COR-L47 (cell line): ENCODE results near the gene MLLT3.

Source experiments
- DNase-seq: peaks from one replicate; lab custom pipeline; 2025; lab: John Stamatoyannopoulos, UW

Gene MLLT3

DNA sequence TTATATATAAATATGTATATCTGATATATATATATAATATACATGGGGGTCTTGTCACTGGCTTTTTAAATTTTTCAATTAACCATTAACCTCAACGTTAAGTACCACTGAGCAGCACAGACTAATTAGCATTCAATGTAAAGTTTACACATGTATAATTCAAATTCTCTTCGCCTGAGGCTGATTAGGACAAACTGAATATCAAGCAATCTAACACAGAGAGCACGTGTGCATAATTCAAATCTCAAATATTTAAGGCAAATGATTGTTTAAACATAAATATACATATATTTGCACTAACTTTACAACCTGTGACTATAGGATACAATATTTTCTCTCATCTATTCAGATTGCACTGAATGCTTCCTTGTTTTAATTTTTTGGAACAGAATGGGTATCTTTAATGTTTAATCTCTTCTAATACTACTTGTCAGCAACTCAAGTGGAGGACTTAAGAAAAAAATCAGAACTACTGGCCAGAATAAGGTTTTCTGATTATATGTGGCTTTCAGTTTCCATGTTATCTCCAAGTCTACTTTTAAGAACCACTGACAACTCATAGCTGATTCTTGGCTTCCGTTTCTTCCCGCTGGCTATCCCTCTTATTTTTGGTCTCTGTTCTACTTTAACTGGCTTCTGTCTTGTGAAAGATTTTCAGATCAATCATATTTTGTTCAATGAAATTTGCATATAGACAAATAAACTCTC lies 204.8 kb downstream of the MLLT3 start:
- DNase-seq: no peak

DNA sequence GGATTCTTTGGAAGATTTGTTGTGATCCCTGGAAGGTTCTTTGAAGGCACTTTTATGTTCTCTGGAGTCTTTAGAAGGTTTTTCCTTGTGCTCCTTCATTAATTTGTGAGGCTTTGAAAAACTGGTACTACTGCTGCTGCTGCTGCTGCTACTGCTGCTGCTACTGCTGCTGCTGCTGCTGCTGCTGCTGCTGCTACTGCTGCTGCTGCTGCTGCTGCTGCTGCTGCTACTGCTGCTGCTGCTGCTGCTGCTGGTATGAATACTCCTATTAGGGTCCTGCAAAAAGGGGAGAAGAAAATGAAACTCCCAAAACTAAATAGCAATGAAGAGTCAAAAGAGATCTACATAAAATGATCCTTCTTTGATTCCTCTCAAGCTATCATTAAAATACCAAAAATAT lies 208.1 kb downstream of the MLLT3 start:
- DNase-seq: no peak

DNA sequence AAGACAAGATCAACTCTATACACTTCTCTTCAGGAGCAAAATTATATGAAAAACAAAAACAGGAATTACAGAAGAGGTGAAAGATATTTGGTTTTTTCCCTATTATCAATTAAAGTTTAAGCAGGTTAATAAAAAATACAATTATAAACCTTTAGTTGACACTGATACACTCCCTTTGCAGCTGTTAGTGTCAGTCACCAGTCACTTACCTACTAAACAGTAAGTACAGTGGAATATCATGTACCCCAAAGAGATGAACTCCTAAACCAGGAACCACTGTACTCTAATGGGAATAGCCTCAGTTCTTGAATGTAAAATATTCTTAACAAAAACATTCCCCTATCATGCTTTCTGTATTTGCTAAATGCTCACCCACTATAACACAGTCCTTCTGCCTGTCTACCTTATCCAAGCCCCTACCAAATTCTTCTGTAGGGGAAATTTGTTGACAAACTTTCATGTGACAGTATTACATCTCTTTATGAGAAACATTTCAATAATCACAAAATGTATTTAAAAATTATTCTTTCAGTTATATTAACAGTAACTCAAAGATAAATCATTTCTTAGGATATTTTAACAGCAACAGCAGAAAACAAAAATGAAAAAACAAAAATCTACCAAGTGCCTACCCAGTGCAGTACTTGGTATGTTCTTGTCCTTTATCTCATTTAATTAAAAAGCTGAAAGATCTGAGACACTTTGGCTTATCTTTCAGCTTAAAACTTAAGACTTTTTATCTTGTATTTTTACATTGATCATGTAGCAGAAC lies 212.8 kb downstream of the MLLT3 start:
- no peak for DNase-seq

DNA sequence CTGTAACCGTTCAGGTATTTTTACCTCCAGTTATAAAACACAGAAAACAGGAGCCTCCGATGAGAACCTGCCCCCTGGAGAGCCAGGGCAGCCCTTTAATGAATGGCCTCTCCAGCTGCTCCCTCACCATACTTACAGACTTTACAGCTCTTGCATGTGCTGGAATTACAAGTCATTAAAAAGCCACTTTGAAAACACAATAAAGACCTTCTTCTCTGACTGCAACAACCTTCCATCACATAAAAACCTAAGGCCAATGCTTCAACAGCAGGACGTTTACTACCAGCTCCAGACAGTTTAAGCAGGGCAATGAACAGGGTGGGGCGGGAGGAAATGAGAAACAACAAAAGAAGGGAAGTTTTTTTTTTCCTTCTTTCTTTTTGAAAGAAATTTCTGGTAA lies 213.8 kb downstream of the MLLT3 start:
- DNase-seq: no peak

DNA sequence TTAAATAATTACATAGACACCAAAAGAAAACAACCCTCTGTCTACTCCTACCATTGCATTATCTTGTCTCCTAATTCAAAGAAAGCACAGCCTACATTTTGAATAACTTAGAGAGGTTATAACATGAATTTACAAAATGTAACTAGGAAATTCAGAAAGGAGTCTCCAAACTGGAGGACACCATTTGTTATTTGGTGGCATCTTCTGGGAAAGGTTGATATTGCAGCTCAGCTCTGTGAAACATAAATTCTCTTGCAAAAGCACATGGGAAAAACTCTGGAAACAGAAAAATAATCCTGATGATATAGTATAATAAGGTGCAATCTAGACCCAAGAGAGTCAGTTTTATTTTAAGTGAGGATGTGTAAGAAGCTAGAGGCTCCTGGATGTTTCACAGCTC lies 215.3 kb downstream of the MLLT3 start:
- DNase-seq: no peak

DNA sequence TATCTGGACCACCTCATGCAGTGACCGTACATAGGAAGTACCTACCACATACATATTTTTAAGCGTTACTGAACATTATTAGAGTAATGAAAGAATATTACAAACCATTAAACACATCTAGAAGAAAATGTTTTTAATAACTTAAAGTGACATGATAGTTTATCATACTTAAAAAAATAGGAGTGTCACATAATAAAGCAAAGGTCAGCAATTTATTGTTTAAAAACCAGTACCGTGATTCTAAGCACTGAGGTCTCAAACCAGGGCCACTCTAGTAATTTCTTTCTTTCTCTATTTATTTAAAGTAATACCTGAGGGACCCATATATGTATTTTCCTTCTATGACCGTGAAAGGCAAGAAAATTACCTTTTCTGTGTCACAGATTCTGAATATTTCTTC lies 216.0 kb downstream of the MLLT3 start:
- DNase-seq: no peak

DNA sequence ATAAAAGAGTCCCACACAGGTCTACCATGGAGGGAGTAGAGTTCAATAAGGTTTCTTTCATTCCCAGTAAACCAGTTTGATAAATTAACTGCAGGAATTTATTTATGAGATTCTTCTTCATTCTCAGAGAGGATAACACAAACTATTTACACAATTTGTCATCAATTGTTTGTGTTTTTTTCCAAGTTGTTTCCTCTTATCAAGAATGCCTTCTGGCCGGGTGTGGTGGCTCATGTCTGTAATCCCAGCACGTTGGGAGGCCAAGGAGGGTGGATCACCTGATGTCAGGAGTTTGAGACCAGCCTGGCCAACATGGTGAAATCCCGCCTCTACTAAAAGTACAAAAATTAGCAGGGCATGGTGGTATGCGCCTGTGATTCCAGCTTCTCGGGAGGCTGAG lies 216.7 kb downstream of the MLLT3 start:
- DNase-seq: no peak

DNA sequence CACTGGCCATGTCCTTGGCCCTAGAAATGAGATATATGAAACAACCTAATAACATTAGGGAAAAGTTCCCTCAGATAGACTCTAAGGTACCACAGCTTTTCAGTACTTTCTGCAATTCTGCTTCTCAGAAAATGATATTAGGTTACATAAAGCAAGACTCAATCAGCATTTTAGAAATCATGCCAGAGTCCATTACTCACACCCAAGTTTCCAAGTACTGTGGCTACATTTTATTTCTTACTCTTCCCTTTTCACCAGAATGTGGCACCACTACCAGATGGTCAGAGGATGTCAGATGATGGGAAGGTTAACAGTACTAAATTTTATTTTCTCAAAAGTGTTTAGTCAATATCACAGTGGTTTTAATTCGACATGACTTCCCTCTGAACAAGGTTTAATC lies 217.2 kb downstream of the MLLT3 start:
- DNase-seq: no peak

DNA sequence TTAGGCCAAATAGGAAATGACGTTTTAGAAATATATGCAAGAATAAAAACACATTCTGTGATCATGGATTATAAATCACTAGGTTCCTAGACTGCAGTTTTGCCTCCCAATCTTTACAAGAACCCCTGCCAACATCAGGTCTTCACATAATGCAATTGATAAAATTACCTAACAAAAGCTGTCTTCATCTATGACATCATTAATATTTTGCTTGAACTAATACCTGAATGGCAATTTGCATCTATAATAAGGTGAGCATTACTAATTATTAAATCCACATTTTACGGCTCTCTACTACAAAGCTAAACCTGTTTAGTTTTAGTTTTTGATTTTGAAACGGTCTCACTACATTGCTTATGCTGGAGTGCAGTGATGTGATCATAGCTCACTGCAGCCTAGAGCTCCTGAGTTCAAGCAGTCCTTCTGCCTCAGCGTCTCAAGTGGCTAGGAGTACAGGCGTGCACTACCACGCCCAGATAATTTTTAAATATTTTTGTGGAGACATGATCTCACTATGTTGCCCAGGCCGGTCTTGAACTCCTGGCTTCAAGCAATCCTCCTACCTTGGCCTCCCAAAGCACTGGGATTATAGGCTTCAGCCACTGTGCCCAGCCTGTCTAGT lies 218.0 kb downstream of the MLLT3 start:
- DNase-seq: no peak

DNA sequence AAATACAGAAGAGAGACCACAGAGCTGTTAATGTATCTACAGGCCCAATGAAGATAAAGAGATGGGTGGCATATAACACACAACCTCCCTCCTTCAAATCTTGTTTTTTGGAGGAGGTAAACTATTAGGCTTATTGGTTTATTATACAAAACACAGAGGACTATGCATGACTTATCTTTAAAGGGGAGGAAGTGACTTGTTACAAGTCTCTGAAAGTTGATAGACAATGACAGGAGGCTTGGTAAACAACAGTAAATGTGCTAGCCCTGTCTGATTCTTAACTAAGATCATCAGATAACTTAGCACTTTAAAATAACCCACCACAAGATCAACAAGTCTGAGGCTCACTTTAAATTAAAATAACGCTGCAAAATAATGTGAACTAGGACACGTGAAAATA lies 219.0 kb downstream of the MLLT3 start:
- no peak for DNase-seq

DNA sequence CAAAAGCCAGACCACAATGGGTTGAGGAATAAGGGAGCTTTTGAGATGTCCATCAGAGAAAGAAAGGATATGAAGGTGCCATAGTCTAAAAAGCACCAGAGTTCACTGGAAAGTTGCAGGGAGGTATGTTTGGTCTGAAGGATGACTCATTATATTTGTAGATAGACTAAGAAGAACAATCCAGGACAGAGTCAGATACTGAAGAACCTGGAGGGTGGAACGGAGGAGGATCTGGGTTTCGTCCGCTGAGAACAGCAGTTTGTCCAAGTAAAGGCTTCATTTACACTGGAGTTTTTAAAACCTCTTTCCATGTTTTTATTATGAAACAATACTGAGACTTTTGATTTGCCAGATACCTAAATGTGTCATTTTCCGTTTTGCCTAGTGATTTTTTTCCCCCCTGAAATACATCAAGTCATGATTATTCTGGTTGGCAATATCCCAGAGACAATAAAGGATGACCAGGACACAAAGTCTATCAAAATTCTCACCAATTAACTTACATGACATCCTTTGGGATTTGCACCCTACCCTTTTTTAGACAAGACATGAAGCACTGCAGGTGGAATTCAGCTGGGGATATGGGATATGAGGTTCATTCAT lies 219.9 kb downstream of the MLLT3 start:
- no peak for DNase-seq

DNA sequence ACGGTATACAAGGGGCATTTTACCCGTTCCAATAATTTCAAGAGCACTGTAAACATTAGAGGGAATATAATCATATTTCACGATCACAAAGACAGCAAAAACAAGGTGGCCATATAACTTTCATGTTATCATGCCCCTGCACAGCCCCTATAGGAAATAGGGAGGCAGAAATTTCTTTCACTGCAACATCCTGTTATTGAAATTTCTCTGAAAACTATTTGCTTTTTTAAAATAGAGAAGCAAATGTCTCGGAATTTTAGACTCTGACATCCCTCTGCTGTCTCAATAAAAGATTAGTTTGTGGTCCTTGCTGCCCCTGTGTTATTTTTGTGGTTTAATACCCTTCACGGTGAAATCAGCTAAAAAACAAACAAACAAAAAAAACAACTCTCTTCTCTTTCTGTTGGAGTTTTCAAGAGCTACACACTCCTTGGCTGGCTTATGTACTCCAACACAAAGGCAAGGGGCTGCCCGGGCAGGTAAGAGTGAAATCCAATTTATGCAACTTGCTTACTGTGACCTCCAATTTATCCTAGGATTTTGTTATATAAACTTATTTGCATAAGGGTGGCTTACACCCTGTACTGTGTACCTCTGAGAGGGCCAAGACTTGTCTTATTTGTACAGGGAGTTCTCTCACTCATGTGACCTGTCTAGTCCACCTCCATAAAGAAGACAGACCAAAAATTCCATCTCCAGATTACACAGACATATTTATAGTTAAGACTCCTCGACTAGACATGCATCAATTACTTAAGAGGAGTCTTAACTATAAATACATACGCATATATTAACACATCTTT lies 223.6 kb downstream of the MLLT3 start:
- no peak for DNase-seq

DNA sequence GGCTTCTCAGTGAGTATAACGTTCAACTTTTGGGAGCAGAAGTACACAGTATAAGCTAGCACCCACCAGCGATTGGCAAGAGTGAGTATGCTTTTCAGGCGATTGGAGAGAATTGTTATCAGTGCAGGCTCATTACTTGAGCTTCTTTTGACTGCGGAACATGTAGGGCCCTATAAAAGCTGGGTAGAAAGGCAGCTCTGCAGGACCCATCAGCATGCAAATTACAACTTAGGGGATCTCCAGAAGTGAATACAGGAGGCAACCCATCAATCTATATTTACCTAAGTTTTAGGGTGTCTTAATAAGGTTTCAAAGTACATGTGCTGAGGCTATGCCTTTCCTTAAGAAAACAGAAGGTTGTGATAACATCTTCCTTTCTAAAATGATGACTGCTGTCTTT lies 225.0 kb downstream of the MLLT3 start:
- DNase-seq: no peak

DNA sequence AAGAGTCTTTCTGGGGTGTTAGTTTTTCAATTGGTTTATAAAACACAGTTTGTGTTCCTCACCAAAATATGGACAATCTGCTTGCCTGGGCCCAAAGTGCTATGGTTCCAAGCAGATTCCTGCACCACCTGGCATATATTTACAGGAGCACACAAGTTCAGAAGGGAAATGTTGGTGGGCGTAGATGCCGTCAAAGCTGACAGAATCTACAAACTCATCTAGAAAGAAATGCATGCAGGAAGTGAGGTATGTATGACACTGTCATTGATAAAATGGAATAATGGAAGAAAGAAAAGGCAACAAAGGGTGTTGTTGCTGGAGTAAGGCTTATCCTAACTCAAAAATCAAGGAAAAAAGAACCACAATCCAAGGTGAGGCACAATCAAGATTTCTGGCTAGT lies 225.8 kb downstream of the MLLT3 start:
- no peak for DNase-seq

DNA sequence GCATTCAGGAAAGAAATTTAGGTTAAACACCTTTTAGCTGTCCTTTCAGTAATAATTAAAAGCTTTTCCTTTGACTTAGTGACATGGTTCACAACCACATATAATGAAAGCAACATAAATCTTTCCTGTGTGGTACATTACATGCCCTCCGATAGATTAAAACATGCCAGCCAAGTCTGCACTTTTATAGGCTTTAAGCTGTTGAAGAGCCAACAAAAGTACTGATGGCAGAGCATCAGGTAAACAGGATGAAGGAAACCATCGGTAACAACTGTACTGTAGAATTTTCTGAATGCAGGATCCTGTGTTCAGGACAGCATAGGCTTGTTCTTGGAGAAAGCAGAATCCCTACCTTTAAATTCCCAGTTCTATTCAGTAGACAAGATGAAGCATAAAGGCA lies 226.6 kb downstream of the MLLT3 start:
- DNase-seq: no peak

DNA sequence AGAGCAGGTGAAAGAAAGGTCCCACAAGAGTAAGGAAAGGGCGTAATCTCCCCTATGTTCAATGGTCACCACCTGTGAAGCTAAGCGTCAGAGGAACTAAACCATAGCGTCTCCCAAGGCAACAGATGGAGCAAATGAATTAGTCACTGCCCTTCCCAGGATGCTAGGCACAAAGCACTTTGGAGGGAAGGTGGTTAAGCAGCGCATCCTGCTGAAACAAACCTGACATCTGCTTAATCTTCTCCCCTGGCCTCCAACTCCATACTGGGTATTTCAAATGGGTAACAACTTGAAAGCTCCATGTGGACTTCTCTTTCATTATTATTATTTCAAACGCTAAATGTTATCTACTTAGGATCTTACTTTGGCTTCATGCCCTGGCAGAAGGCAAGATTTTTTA lies 227.3 kb downstream of the MLLT3 start:
- no peak for DNase-seq

DNA sequence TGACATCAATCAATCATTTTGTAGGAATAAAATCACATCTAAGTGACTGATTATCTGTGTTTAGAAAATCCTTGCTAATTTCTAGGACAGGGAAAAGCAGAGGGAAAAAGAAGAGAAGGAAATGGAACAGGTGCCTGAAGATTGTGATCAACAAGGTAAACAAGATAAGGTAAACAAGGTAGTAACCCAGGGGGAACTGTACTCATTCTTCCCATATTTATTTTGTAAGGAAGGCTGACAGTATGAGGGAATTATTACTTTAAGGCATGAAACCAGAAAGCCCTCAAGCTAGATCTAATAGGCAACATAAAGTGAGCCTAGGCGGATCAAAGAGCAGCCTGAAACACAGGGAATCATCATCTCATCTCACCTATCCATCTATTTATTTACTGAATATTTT lies 231.1 kb downstream of the MLLT3 start:
- DNase-seq: no peak

DNA sequence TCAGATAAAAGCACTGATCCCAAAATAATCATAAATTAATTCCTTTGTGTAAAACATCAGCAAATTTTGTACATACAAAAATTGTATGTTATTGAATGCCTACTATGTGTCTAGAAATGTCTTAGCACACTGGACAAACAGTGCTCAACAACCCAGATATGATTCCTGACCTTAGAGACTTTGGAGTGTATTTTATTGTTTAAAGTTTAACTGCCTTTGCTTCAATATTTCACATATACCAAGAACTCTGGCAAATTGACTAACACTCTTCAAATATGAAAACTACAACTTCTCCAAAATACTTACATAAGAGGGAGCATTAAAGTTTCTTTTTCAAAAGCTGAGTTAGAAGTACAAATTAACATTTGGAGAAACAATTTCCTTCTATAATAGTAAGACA lies 231.9 kb downstream of the MLLT3 start:
- no peak for DNase-seq

DNA sequence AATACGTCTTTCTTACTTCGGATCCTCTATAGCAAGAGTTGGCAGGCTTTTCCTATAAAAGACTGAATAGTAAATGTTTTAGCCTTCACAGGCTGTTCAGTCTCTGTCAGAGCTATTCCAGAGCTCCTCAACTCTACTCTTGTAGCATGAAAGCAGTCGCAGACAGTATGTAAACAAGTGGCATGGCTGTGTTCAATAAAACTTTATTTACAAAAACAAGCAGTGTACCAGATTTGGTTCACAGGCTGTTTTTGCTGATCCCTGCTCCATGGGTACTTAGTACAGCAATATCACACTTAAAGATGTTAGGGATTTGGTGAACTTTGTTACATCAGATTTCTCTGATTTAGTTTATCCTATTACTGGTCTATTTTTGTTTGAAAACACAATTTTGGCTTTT lies 235.2 kb downstream of the MLLT3 start:
- DNase-seq: no peak

DNA sequence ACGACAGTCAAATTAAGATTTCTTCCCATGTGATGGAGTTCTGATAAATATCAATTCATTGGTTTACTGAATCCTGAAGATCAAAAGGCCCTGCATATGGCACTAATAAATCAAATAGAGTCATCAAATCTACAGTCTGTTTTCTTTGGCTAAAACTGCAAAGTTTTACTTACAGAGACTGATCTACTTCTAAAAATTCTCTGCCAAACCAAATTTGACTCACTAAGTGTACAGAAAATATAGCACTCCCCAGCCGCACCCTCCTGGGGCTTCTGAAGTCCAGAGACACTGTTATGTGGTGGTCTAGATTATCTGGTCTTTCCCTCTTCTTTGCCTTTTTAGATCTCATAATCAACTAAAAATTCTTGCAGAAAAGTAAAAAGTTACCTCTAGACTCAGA lies 237.7 kb downstream of the MLLT3 start:
- DNase-seq: no peak

DNA sequence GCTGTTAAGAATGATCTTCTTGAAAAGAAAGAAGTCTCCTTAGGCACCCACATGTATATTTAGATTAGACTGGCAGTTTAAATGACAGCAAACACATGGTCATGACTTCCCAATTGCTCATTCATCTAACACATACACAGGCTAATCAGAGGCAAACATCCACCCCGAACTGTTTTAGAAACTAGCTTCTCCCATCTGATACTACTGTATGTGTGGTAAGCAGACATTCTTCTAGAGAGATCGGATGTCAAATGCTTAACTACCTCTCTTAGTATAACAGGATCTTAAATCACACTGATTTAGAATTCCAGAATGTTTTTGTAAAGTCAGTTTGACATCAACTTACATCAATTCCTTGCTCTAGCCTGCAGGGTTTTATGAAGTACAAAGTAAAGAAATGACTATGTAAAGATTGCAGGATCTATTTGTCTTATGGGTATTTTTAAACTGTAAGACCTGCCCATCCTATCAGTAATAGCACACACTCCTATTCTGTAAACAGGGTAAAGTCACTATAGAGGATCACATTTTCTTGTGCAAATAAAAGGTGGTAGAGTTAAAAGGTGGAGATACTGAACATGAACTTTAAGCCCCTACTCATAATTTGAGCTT lies 239.7 kb downstream of the MLLT3 start:
- no peak for DNase-seq

DNA sequence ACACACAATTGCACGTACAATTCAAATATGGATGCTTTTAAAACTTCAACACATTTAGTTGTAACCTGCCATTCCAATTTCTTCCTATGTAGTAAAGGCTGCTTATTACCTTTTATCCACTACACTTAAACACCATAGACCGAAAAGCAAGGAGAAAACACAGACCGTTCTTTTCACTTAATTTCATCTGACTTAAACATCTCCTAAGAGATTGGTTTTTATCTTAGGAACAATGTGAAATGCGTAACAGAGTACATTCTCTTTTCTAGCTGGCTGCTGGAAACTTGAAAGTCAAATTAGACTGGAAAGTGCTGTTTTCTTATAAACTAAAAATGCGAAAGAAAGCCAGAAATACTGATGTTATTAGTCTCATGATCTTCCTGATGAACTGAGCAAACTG lies 241.8 kb downstream of the MLLT3 start:
- DNase-seq: no peak
